HG02973 (cell line): Measurements from ENCODE around the gene KCNH5.

ENCODE experiments used
- ATAC-seq: cut with Tn5 transposase; IDR thresholded peaks from one replicate; pipeline ENCODE4 v1.9.1; 2021; ENCODE audit warnings: moderate library complexity; ENCODE audit not compliant: unreplicated experiment

Gene KCNH5

DNA sequence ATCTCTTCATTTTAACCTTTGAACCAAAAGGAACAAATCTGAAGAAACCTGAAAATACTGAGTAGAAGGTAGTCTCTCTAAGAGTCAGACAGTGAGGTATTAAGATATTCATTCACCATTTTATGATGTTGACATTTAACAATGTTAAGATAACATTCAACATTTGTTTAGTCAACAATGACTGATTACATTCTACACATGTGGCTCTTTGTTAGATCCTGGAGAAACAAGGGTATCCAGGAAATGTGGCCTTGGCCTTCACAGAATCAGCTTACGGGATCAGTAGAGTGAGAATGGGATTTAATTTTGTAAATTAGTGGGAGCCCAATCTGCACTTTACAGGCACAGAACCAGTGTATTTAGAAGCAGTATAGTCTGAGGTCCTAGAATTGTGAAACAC, 355.5 kb downstream of the KCNH5 start:
- ATAC-seq = no peak

DNA sequence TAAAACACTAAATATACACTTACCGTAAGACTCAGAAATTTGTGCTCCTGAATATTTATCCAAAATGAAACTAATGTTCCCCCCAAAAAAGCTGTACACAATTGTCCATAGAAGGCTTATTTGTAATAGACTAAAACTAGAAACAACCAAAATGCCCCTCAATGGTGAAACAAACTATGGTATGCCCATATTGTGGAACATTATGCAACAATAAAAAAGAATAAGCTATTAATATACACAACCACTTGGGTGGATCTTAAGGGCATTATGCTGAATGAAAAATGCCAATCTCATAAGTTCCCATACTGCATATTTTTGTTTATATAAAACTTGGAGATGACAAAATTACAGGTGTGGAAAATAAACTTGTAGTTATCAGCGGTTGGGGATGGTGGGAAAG, 357.4 kb downstream of the KCNH5 start:
- no peak for ATAC-seq

DNA sequence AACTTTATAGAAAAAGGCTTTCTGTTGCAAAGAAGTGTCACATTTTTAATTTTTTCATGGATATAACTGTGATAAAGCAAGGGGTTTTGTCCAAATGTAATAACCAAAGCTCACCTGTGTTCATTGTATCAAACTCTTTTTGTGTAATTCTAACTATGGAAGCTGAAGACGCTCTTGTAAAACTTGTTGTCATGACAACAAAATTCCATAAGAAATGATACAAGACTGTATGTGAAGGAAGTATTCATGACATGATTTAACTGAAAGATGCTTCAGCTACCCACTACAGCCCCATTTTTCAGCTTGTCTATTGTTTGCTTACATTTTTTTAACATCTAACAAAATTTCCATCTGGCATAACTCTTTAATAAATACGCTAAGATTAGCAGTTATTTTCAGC, 360.9 kb downstream of the KCNH5 start:
- no peak for ATAC-seq

DNA sequence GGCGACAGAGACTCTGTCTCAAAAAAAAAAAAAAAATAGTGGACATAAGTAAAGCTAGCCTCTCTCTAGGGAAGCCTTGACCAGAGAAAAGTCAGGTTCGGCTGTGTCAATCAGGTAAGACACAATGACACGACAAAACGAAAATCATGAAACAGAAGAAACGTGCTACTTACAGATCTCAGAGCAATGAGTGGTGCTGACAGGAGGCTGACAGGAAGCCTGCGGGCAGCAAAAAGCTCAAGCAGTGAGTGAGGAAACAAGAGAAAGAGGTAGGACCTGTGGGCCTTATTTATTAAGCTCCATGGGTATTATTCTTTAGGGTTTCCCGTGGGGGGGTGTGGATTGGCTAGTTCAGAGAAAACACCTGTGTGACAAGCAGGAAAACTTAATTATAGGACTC, 363.1 kb downstream of the KCNH5 start:
- no peak for ATAC-seq

DNA sequence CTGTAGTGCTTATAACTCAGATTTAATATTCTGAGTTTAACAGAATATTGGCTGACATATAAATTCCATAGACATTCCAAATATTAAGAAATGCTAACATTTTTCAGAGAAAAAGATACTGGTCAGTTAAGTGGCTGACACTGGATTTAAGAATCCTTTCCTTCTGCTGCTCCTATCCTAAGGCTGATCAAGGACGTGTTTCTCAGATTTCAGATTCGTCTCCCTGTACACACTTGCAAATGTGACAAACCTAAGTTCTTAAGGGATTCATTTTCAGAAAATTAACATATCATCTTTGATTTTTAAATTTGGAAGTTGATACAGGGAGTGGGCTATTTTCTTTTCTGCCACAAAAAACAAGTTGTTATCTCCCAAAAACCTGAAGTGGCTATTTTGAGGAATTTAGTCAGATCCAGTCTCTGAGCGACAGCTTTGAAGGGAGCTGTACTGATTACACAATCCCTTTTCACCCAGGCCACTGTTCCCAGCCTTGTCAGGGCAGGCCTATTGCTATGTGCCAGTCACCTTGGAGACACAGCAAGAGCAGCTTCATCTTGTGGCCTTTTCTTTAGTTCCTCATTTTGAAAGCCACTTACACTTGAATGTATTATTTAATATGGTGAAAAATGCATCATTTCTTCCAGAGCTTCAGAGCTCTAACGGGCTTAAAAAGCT, 370.6 kb downstream of the KCNH5 start:
- no peak for ATAC-seq

DNA sequence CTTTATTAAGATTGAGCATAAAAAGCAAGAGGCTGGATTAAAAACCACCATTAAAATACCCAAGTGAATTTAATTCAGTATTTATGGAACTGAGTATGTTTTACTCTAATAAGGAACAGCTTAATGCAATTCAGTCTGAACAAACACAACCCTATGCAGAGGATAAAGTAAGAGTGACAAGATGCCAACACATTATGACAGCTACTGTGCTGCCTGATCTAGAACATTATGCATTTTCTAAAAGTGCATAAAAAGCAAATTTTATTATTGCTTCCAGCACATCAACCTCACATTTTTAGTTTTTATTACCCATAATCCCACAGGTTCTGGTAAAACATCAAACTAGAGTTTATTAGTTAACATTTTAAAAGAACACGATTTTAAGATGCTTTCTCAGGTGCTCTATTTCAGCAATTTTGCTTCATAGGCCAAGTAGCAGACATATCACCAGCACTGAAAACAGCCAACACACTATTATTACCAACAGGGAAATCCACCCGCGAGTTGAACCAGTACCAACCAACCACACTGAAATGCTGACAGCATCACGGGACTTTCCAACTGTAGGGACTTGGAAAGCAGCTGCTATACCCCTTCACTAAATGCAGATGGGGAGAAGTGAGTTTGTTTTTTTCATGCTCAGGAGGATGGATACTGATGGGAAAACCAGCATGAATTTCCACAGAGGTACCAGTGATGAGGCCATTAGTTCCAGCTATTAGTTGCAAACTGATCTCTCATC, 372.1 kb downstream of the KCNH5 start:
- no peak for ATAC-seq

DNA sequence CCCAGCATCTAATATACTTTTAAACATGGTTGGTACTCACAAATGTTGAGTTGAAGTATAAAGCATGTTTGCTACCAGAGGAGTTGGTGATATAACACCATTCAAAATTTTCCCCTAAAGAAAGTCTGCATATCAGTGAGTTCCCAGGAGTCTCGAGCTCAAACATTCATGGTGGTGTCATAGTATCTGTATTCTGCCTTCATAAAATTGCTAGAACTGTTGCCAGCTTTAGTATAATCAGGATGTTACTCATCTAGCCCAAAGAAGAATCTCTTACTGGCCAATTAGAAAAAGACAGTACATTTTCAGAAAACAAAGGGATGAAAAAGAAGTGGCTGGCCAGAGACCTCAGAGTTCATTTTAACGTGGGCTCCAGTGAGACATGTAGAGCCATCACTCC, 374.7 kb downstream of the KCNH5 start:
- no peak for ATAC-seq

DNA sequence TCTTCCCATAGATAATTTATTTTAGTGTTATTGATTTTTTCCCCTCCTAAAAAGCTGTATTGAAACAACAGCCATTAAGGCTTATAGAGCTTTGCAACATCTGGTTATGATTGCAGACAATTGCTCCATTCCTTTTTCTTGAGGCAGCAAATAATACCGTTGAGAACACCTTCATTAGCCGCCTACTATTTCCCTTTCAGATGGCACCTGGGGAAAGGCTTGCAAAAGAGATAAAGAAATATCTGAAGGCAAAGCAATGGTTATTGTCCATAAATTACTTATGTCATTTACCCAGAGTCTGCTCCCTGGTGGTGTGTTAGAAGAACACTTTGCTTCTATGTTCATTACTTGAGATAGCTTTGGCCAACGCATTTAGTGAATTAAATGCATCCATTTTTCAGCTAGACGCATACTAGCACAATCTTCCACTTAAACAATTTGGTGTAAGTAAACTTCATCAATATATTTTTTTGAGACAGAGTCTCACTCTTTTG, 377.8 kb downstream of the KCNH5 start:
- no peak for ATAC-seq

DNA sequence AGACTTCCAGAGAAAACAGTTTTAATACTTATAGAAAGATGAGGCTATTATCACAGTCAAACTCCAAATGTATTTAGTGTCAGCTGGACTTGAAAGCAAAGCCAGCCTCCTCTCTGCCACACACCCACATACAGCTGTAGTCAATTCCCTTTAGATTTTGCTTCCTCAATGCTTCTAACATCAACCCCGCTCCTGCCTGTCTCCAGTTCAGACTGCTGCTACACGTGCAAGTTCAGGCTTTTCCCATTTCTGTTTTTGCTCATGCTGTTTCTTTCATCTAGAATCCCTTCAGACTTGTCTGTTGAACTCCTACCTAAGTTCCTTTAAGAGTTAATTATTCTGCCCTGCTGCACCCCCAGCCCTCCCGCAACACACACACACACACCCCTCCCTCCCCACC, 380.0 kb downstream of the KCNH5 start:
- no peak for ATAC-seq

DNA sequence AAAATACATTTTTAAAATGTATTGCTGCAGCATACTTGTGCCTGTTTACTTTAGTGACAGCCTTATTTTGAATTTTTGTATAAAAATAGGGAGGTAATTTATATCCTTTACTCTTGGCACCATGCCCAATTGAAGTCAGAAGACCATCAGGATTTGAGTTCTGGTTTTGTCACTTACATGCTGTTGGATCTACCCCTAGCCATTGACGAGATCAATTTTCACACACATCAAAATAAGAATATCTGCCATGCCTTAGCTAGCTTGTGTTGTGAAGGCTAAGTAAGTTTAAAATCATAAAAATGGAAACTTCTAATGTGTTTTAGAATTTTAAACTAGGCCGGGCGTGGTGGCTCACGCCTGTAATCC, 381.8 kb downstream of the KCNH5 start:
- ATAC-seq = no peak

DNA sequence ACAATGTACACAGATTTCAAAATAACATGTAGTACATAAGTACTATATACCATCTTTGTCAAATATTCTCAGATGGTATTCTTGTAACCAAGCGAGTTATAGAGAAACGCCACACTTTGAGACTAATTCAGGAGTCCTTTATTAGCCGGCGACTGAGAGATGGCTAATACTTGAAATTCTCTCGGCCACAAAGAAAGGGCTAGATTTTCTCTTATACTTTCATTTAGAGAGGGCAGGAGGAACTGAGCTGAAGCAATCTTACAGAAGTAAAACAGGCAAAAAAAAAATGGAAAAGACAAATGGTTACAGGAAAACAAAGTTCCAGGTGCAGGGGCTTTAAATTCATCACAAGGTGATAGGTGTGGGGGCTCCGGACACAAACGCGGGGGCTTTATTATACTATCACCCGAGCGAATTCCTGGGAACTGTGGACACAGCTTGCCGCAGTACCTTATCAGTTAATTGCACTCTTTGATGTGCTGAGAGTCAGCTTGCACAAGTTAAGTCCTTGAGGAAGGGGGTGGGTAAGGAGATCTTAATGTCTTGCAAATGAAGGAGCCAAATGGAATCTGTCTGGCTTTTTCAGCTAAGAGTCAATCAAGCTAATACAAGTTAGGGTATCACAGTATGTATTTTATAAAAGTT, 382.3 kb downstream of the KCNH5 start:
- no peak for ATAC-seq

DNA sequence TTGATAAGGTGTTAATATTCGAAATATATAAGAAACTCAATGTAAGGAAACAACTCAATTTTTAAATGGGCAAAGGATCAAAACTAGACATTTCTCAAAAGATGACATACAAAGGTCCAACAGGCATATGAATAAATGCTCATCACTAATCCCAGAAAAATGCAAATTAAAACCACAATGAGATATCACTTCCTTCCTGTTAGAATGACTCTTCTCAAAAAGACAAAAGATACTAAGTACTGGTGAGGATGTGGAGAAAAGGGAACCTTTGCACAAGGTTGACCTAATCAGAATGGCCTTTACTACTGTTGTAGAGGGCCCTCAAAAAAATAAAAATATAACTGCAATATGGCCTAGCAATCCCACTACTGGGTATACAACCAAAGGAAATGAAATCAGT, 383.4 kb downstream of the KCNH5 start:
- ATAC-seq = no peak

DNA sequence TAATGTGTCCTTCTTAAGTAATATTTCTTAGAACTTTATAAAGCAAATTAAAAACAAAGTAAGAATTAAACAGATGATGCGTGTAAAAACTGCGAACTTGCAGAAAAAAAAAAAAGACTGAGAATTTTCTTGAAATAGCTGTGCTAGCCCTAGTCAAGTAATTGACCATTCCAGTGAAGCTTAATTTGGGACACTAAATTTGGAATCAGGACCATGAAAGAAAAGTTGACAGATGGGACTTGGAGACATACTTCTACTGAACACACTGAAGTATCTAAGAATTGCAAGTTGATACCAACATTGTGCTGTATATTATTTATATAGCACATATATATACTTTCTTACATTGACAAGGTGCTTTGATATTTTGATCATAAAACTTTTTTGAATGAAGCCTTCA, 386.6 kb downstream of the KCNH5 start:
- ATAC-seq = no peak

DNA sequence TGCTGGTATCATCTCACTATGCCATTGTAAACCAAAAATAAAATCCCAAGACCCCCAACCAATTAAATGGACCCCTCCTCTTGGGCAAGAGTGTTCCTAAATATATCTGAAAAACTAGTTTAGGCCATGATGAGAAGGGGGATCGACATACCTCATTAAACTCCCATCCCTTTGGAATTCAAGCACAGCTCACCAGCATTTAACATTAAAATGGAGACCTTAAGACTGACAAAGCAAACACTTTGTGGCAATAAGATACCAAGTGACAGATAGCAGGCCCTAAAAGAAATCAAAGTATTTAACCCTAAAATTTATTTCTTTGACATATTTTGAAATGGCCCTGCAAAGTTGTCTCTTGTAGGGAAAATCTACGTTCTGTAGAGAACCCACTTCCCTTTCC, 387.9 kb downstream of the KCNH5 start:
- ATAC-seq = no peak

DNA sequence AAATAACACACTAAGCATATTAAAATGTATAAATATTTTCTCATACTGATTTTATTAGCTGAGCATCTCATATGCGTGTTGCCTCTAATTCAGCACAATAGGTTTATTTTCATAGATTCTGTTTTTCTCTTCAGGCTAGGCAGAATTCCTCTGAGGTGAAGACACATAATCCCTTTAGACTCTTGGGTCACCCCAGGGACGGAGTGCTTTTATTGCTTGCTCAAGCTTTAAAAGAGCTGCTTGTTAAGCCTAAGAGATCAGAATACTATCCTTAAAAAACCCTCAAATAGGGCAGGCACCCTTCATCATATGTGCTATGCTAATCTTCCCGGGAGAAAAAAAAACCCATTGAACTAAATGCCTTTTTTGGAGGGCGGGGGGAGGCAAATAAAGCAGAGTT, 390.1 kb downstream of the KCNH5 start:
- no peak for ATAC-seq

DNA sequence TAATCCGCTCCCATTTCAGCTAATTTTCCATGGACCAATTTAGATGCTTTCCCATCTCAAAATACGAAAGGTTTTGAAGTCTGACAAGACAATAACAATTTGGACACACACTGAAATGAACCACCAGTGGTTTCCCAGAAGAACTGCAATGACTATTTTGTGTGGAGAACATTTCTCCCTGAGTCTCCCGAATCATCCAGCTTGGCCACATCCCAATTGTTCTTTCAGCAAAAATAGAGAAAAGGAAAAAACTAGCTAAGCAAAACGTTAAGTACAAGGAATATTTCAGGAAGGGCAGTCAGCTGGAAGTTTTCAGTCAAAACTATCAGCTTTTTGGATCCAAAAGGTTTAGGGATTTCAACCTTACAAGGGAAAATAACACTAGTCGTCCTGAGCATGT, 390.6 kb downstream of the KCNH5 start:
- no peak for ATAC-seq
